ENCODE results near the gene CYP4F22. TPM values are rescaled to one million over a fixed set of nuclear protein-coding genes. Genes with fewer than 3 reads are reported as not detected.

CYP4F22 gene
- total and polyA plus RNA-seq, 10 of the 15 experiments (the other 5 are each of a cell fraction or from before 2014, with no cell fraction given), result not detected

GRCh38 chr19:15550273-15550672 lies 41.9 kb downstream of the CYP4F22 start:
- Histone ChIP-seq H3K9ac (ENCODE audit: control insufficient read depth, insufficient read depth, low read length) (no peak overlapping the region), H3K4me3 (no peak overlapping the region), H3K27me3 (replicated peaks in 1 of 2; ENCODE audit: control insufficient read depth in 2 of 2, insufficient read depth in 2 of 2, low read length in 1 of 2) (no peaks in the 10 kb centered on the region), H4K20me1 (ENCODE audit: control insufficient read depth, insufficient read depth) (no peaks in the 10 kb centered on the region), H3K27ac (ENCODE audit: control insufficient read depth, insufficient read depth) (no peak overlapping the region), H3K36me3 (ENCODE audit: control insufficient read depth in 2 of 2, insufficient read depth in 2 of 2, low read length in 1 of 2) (no peaks in the 10 kb centered on the region), H3K4me1 (ENCODE audit: control insufficient read depth, insufficient read depth, low read length) (peaks cover 3% of the 10 kb centered on the region; the same call in 1 of the 2 replicates), H3K79me2 (ENCODE audit: control insufficient read depth, insufficient read depth, low read length) (no peaks in the 10 kb centered on the region), H3K9me3 (replicated peaks; ENCODE audit: control insufficient read depth, insufficient read depth, low read length) (no peaks in the 10 kb centered on the region; the same call in 2 of the 3 replicates), H3K4me2 (ENCODE audit: control insufficient read depth, insufficient read depth) (no peak overlapping the region), H2AFZ (ENCODE audit: control insufficient read depth, low read depth, low read length) (no peak overlapping the region)
- no peak for DNase-seq (ENCODE audit: low read depth, low spot score)
- ATAC-seq, result no peak
- intact Hi-C loops (cut with micrococcal nuclease; ENCODE audit: unreplicated experiment), result no loop called here
- ChIA-PET SMC1A (ENCODE audit: uncharacterized antibody, unreplicated experiment) (no interaction called here), CTCF (interaction anchor here (1.1 to 3.4 kb wide), 2 partner anchors 131 to 458 kb away, joined by 5 to 11 read pairs; partner anchors contain the start of gene AKAP8L), POLR2A (no interaction called here), RAD21 (ENCODE audit: unreplicated experiment) (no interaction called here)
- BruUV-seq (replicated peaks), result no TSS peak
- no peak for TF ChIP-seq CREB1 (IDR thresholded peaks at IDR 0.05; ENCODE audit: low read depth)
- TF ChIP-seq SIN3A (IDR thresholded peaks at IDR 0.05; ENCODE audit: low read depth, low read length), result no peak
- in situ Hi-C loops (cut with MboI), result no loop called here
- 51% methylated on average over 3 of the region's 3 CpGs for WGBS (ENCODE audit: insufficient coverage, insufficient replicate concordance, low lambda C conversion rate, missing lambda C conversion rate)
- no peak for FAIRE-seq

- H3K9ac ChIP-seq (ENCODE audit: control insufficient read depth, insufficient read depth, low read length), result no peak overlapping the region
Observed at GRCh38 chr19:15550929-15551292, 42.6 kb downstream of the CYP4F22 start.

More at GRCh38 chr19:15550929-15551292, 42.6 kb downstream of the CYP4F22 start:
- H3K4me3 ChIP-seq, result no peak overlapping the region
- peak overlapping the region; percentile 69 for H2AFZ ChIP-seq (ENCODE audit: control insufficient read depth, low read depth, low read length)
- H3K27ac ChIP-seq (ENCODE audit: control insufficient read depth, insufficient read depth), result no peak overlapping the region
- POLR2A ChIA-PET, result no interaction called here
- no peaks in the 10 kb centered on the region for H3K27me3 ChIP-seq (replicated peaks in 1 of 2; ENCODE audit: control insufficient read depth in 2 of 2, insufficient read depth in 2 of 2, low read length in 1 of 2)
- no peak for TF ChIP-seq TARDBP (IDR thresholded peaks at IDR 0.05; ENCODE audit: borderline replicate concordance)
- no peak for TF ChIP-seq SKIL (IDR thresholded peaks at IDR 0.05; ENCODE audit: low read depth, poor library complexity, severe bottlenecking)
- no peak for TF ChIP-seq BHLHE40 (IDR thresholded peaks at IDR 0.05; ENCODE audit: borderline replicate concordance in 1 of 2, low read depth in 2 of 2, low read length in 1 of 2)
- TF ChIP-seq RB1 (IDR thresholded peaks at IDR 0.05; ENCODE audit: borderline replicate concordance), result no peak
- no peak for TF ChIP-seq STAT3 (IDR thresholded peaks at IDR 0.05; ENCODE audit: low read depth, low read length)
- no peak for TF ChIP-seq CEBPB (IDR thresholded peaks at IDR 0.05; ENCODE audit: borderline replicate concordance in 1 of 2, low read depth in 2 of 2, low read length in 2 of 2)
- TF ChIP-seq NBN (IDR thresholded peaks at IDR 0.05), result no peak
- TF ChIP-seq ELK1 (IDR thresholded peaks at IDR 0.05; ENCODE audit: low read depth, low read length), result no peak
- TF ChIP-seq BACH1 (IDR thresholded peaks at IDR 0.05; ENCODE audit: borderline replicate concordance), result no peak
- TF ChIP-seq USF2 (IDR thresholded peaks at IDR 0.05; ENCODE audit: borderline replicate concordance, low read depth, low read length), result no peak
- TF ChIP-seq PAX5 (IDR thresholded peaks at IDR 0.05; ENCODE audit: borderline replicate concordance, low read depth, low read length), result no peak
- no peak for TF ChIP-seq MYC (IDR thresholded peaks at IDR 0.05; ENCODE audit: insufficient read depth, insufficient read length, insufficient replicate concordance, low read length, severe bottlenecking)
- peak overlapping the region; percentile 26 for H3K4me2 ChIP-seq (ENCODE audit: control insufficient read depth, insufficient read depth)
- no peak for ATAC-seq
- no peaks in the 10 kb centered on the region; the same call in 2 of the 3 replicates for H3K9me3 ChIP-seq (replicated peaks; ENCODE audit: control insufficient read depth, insufficient read depth, low read length)
- H3K79me2 ChIP-seq (ENCODE audit: control insufficient read depth, insufficient read depth, low read length), result no peaks in the 10 kb centered on the region
- SMC1A ChIA-PET (ENCODE audit: uncharacterized antibody, unreplicated experiment), result no interaction called here
- 4% methylated on average over 8 of the region's 8 CpGs for WGBS (ENCODE audit: insufficient coverage, insufficient replicate concordance, low lambda C conversion rate, missing lambda C conversion rate)
- RAD21 ChIA-PET (ENCODE audit: unreplicated experiment), result no interaction called here
- H4K20me1 ChIP-seq (ENCODE audit: control insufficient read depth, insufficient read depth), result no peaks in the 10 kb centered on the region
- BruUV-seq (replicated peaks), result no TSS peak
- intact Hi-C loops (cut with micrococcal nuclease; ENCODE audit: unreplicated experiment) (no loop called here), in situ Hi-C loops (cut with MboI) (no loop called here)
- CTCF ChIA-PET, result interaction anchor here (1.1 to 3.4 kb wide), 2 partner anchors 132 to 459 kb away, joined by 5 to 11 read pairs; partner anchors contain the start of gene AKAP8L
- no peaks in the 10 kb centered on the region for H3K36me3 ChIP-seq (ENCODE audit: control insufficient read depth in 2 of 2, insufficient read depth in 2 of 2, low read length in 1 of 2)
- no peak for FAIRE-seq
- peaks cover 4% of the 10 kb centered on the region for H3K4me1 ChIP-seq (ENCODE audit: control insufficient read depth, insufficient read depth, low read length)
- no peak for DNase-seq (ENCODE audit: low read depth, low spot score)

Measured in GM12878 (cell line).